Measurements from ENCODE around the gene TPM1. TPM values are rescaled to one million over a fixed set of nuclear protein-coding genes. Genes with fewer than 3 reads are reported as not detected.

TPM1 gene
- total RNA-seq, 1 donor from 2014 or later: 217 TPM

DNA sequence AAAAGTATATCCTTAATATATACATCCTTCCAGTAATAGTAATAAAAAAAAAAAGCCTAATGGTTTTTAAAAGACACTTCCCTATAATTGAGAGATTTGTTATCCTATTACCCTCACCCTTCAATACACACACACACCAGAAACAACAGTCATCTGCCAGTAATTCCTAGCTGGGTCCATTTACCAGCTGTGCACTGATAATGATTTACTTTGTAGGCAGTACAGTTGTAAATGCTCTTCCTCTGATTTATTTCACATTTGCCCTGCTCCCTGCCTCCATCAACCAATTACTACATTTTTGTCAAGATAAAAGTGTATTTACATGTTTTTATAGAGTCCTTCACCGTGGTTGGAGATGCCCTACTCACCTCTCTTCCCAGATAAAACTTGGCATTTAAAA is 12.4 kb downstream of the TPM1 start:
- DNase-seq (ENCODE audit: low read depth in 2 of 2): no peak

DNA sequence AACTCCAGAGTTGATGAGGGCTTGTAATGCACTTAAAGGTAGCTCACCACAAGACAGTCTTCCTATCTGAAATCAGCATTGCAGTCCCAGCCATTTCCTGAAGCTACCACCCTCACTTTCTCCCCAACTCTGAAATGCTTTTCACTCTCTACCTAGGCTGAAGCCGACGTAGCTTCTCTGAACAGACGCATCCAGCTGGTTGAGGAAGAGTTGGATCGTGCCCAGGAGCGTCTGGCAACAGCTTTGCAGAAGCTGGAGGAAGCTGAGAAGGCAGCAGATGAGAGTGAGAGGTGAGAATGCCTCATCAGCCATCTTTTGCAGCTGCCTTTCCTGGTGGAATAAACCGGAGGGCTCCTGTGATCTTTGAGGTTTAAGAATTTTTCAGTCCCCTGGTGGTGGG is 14.3 kb downstream of the TPM1 start:
- no peak for DNase-seq (ENCODE audit: low read depth in 2 of 2)

DNA sequence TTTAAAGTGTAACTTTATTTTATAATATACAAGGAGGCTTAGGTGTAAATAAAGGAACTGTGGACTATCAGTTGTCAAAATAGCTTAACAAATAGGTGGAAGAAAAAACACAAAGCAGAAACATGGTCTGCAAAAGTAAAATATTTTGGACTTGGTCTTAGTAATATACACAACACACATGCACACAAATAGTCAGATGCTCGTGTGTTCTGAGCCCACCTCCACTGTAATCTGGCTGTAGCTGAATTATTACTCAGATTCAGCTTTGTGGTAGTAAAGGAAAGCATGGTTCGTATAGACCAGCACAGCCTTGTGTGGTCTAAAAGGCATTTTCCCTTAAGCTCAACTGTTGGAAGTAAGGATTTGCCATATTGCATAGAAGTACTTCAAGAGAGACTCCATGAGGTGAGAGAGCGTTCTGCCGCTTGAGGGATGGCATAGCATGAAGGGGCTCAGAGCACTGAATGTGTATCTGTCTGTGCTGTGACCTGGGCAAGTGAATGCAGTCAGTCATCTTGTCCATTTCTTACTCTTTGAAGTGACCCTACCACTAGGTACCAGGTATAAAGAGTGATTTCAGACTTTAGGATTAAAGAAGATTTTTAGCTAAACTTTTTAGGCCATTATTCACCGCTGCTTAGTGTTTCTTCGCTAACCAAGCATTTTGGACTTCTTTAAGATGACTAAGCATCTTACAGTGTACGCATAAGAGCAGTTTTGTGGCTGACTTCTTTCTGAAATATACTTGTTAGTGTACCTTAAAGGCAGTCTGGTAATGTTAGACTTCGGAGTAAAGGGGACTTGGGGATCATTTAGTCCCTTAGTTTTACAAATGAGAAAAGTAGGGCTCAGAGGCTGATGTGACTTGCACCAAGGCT is 15.2 kb downstream of the TPM1 start:
- DNase-seq (ENCODE audit: low read depth in 2 of 2): no peak

DNA sequence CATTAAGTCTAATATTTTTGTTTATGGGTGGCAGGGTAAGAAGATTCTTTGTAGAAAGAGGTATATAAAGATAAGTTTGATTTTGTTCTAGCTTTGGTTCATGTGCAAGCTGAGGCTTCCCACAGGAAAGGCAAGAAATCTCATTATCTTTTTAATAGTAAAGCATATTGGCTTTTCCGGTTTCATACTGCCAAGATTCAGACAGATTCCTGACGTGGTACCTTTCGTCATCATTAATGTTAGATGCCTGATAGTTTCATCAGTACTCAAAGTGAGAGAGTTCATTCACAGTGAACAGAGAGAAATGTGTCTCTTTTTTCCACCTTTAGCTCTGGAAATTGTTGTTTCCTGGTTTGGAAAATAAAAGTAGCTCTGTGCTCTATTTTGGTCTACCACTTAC is 16.5 kb downstream of the TPM1 start:
- DNase-seq (ENCODE audit: low read depth in 2 of 2): no peak

DNA sequence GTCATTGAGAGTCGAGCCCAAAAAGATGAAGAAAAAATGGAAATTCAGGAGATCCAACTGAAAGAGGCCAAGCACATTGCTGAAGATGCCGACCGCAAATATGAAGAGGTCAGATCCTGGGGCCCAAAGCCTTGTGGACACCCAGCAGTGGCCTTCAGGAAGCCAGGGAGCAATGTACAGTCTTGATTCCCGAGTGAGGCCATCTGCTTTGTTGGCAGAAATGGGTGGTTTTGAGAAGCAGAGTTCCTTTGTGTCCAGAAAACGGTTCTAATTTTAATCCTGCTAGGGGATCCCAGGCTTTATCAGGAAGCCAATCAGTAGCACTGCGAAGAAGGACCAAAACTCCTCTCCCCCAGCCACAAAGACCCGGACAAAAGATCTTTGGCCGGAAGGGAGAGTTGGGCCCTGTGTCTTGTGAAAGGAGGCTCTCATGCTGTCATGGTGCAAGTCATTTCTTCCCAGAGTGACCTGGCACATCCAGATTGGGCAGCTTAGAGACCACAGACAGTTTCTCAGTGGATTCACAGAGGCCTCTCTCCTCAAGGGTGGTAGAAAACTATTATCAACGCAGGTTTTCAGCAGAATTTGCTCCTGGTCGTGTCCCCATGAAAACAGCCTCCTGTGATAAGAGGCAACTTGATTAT is 17.1 kb downstream of the TPM1 start:
- no peak for DNase-seq (ENCODE audit: low read depth in 2 of 2)

DNA sequence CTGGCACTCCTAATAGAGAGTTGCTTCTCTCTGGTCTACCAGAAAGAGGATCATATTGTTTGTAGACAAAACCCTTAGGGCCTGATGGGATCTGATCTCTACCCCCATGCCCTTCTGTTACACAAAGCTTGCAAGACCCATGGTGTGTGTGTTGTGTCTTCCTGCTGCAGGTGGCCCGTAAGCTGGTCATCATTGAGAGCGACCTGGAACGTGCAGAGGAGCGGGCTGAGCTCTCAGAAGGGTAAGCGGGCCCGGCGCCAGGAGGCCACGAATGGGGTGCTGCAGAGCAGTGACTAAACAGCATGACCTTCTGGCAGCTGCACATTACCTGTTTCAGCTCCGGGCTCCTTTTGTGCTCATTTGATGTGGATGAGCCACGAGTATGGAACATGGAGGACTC is 18.2 kb downstream of the TPM1 start:
- no peak for DNase-seq (ENCODE audit: low read depth in 2 of 2)

DNA sequence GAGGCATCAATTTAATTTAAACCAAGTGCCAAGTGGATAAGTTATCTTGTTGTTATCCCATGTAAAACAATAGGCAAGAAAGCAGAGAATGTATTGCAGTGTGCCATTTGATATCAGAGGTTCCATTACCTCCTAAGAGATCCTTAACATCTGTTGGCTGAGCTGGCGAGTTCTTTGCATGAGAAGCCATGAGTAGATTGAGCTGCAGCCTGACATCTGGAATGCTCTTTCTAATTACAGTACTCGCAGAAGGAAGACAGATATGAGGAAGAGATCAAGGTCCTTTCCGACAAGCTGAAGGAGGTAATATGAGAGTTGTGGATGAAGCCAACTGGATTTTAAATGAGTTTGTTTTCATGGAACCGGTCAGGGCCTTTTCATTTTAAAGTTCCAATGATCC is 19.4 kb downstream of the TPM1 start:
- no peak for DNase-seq (ENCODE audit: low read depth in 2 of 2)

DNA sequence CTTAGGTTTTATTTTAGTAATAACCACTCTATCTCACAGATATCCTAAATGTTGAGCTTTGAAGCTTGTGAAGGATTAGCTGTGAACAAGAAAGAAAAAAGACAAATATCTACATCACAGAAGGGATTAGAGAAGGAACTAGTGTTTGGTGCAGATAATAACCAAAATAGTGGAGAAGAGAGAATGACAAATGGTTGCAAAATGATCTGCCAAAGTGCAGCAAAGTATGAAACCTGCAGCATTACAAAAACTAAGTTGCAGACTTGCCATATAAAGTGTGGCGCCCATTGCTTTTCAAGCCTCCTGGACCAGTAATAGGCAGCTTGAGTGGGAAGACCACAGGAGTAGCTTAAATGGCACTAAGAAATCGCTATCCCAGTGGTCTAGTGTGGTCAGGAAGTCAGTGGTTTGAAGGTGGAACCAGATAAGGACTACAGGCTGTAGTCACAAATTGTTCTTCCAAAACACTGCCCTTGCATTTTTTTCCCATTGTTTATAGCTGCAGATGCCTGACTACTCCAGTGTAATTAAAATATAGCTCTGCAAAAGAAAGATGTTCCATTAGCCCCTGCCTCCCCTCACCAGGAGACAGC is 20.7 kb downstream of the TPM1 start:
- no peak for DNase-seq (ENCODE audit: low read depth in 2 of 2)

DNA sequence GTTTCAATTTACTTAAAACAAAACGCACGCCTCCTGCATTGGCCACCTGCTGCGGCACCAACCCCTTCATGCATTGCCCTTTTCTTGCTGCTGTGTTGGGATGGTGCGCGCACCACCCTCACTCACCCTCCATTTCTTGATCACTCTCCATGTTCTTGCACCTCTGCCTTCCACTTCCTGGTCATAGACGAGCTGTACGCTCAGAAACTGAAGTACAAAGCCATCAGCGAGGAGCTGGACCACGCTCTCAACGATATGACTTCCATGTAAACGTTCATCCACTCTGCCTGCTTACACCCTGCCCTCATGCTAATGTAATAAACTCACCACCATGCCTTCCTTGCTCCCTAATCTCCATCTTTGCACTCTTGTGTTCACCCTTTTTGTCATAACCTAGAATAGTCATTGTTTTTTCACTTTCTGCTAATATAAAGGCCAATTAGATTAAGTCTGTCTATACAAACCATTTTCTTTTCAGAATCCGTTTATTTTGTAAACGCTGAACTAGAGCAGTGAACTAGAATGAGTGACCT is 21.4 kb downstream of the TPM1 start:
- no peak for DNase-seq (ENCODE audit: low read depth in 2 of 2)

DNA sequence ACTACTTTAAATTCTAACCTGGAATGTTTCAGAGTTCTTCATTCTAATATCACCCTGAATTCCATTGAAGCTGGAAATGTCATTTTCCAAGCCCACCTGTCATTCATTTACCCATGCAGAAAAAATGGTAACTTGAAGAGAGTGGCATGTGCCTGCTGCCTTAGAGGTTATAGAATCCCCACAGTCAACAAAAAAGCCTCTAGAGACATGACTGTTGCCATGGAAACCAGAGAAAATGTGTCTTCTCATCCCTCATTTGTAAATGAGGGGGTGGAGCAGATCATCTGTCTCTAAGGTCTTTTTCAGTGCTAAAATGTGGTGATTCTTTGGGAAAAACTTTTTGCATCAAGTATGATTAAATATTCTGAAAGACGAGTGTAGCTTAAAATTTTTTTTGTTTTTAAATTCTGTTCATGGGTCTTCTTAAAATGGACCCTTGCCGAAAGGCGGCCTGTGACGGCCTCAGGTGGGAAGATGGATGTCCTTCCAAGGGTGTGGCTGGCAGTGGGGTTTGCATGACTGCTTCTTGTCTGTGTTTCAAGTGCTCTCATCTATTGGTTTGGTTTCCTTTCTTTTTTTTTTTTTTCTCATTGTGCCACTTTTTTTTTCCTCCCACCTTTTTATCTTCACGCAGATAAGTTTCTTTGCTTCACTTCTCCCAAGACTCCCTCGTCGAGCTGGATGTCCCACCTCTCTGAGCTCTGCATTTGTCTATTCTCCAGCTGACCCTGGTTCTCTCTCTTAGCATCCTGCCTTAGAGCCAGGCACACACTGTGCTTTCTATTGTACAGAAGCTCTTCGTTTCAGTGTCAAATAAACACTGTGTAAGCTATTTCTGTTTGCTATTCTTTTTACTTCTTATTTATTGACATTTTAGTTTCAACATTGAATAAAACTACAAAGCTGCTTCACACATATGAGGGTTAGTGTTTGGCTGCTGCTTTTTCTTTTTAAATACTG is 23.0 kb downstream of the TPM1 start:
- DNase-seq (ENCODE audit: low read depth in 2 of 2): no peak

DNA sequence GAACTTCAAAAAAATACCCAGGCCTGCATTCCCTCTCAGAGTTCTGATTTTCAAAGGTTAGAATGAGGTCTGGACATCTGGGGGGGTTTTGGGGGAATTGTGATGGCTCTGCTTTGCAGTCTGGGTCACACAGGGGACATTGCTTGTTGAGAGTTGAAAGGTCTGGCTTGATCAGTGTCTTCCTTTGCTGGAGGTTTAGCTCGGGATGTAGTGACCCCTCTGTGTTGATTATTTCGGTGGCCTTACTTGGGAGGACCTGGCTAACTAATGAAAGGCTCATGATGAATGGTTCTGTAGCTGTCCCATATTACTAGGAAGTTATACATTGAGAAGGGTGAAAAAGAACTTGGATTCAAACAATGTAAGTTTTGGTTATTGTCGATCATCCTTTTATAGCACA is 23.7 kb downstream of the TPM1 start:
- no peak for DNase-seq (ENCODE audit: low read depth in 2 of 2)

DNA sequence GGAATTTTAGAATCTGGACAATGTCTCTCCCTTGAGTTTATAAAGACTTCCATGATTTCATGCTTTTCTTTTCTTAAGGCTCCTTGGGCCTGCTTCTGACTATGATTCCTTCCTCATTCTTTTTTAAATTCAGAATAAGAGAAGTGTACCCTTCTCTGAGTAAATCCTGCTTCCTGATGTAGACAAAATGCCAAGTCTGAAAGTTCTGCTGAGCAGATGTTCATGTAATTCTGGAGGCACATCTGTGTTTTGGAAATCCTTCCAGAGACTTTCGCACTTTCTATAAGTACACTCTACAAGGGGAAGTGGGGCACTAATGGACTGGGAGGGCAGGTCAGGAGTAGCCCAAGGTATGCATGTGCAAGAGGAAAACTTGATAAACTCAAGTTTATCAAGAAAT is 24.8 kb downstream of the TPM1 start:
- DNase-seq (ENCODE audit: low read depth in 2 of 2): no peak

DNA sequence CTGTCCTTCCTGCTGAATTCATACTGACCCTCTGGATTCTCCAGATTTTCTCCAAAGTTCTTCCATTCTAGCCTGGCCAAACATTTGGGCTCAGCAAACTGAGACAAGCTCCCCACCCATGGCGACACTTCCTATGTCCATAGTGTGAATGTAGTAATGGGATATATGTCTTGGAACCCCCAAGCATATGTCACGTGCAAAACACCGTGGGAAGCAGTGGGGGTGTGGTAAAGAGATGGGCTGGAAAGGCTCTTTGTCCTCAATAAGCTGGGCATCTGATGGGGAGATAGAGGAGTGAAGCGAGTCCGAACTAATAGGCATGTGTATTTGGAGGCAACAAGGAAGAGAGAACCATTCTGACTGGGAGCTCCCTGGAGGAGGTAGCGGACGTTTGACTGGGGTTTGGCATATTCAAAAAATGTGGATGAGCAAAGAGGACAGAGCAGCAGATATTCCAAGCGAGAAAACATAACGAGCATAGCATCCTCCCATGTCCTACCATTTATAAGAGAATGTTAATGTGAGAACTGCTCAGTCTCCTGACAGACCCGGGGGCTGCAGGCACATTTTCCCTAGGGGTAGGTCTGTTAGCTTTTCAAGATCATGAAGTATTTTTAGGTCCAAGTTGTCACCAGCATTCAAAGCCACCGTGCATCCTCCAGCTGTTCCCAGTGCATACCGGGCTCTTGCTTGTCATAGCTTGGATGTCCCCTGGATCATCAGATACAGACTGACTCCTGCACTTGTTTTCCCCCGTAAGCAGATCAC is 25.6 kb downstream of the TPM1 start:
- DNase-seq (ENCODE audit: low read depth in 2 of 2): no peak

DNA sequence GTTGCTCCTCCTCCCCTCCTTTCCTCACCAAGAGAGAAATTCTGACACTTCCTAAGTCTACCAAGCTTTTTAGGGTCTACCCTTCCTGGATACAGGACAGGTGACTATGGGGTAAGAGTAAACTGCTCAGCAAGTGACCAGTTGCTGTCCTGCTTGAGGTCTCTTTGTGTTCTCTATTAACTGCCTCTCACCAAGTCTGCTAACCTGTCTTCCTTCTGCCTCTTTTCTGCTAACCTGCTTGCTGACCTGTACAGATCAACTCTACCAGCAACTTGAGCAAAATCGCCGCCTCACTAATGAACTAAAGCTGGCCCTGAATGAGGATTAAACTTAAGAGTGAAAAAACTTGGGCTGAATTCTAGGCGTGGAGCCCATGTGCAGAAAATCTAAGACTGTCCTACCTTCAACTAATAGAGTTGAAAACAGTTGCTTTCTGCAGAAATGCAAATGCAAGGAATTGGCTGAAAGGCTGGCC is 27.1 kb downstream of the TPM1 start:
- no peak for DNase-seq (ENCODE audit: low read depth in 2 of 2)

DNA sequence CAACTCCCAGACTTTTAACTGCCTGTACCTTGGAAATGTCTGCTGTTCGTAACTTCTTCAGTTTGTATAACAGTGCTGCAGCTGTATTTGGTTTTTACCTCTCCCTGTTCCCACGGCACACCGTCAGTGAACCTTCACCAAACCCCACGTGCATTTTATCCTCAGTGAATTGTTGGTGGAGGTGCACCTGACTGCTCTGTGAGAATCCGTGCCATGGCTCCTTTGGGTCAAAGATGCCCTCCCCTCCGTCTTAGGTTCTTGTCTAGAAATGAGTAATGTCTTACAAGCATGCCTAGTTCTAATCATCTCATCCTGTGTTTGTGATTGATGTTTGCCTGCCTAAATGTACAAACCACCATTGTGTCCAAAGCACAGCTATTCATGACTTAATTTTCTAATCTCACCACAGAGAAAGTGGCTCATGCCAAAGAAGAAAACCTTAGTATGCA is 28.2 kb downstream of the TPM1 start:
- no peak for DNase-seq (ENCODE audit: low read depth in 2 of 2)

DNA sequence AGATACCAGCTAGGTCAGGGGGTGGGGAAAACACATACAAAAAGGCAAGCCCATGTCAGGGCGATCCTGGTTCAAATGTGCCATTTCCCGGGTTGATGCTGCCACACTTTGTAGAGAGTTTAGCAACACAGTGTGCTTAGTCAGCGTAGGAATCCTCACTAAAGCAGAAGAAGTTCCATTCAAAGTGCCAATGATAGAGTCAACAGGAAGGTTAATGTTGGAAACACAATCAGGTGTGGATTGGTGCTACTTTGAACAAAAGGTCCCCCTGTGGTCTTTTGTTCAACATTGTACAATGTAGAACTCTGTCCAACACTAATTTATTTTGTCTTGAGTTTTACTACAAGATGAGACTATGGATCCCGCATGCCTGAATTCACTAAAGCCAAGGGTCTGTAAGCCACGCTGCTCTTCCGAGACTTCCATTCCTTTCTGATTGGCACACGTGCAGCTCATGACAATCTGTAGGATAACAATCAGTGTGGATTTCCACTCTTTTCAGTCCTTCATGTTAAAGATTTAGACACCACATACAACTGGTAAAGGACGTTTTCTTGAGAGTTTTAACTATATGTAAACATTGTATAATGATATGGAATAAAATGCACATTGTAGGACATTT is 28.9 kb downstream of the TPM1 start:
- no peak for DNase-seq (ENCODE audit: low read depth in 2 of 2)

DNA sequence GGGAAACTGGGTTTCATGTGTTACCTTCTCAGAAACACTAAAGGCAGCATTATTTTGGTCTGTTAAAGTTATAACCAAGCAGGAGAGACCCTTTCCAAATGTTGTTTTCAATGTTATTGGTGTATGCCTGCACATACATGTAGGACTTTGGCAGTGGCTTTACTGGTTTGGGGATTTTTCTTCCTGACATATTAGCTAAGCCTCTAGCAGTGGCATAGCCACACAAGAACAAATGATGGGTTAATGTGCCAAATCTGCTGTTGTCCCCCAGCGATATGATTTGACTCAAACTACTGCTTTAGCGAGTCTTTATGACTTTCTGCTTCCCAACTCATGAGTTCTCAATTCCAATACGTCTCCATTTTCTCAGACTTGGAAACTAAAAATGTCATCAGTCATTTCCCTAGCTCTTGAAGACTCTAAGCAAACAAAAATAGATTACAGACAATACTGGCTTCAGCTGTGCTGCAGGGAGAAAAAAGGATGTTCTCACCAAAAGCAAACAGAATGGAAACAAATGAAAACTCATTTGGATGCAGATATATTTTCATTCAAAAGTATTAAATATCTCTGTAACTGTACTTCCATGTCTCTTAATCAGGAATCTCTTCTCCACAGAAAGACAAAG is 29.6 kb downstream of the TPM1 start:
- DNase-seq (ENCODE audit: low read depth in 2 of 2): no peak

DNA sequence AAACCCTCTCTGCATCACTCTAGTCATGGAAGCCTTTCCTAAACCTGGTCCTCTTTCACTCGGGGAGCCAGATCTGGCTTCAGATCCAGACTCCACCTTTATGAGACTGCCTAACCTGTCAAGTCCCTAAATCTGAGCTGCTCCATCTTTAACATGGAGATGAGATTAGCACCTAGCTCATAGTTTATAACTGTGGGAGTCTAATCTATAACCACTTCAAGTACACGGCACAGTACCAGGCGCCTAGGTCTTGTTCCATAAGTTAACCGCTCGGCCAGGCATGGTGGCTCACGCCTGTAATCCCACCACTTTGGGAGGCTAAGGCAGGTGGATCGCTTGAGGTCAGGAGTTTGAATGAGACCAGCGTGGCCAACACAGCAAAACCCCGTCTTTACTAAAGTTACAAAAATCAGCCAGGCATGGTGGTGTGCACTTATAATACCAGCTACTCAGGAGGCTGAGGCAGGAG is 30.3 kb downstream of the TPM1 start:
- no peak for DNase-seq (ENCODE audit: low read depth in 2 of 2)

DNA sequence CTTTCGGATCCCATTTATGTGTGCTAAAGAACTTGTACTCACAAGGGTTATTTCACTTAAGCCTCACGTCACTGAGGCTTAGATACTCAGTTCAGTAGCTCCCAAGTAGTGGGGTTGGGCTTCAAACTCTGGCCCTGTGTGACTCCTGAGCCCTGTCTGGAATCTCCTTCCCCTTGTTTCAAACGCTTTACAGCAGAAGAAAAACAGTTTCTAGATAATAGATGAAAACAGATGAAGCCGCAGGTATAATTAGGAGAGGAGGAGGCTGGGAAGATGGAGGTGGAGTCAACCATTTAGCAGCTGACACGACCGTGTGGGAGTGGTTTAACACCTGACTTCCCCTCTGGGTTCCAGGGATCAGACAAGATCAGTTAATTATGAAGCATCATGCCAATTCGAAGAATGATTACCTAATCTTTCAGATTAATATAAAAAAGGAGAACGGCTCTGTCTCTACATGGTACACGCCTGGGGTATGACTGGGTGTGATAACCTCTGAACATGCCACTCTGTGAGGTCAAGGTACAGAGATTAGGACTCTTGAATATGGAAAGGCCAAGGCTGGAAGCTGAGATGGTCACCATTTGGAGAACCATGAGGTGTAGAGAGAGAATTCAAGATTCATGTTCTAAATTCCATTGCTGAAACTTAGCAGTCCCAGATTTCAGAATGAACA is 31.1 kb downstream of the TPM1 start:
- no peak for DNase-seq (ENCODE audit: low read depth in 2 of 2)

All from lung microvascular endothelial cell (primary cell).